Measurements from ENCODE around the gene HOXC11.

DNA sequence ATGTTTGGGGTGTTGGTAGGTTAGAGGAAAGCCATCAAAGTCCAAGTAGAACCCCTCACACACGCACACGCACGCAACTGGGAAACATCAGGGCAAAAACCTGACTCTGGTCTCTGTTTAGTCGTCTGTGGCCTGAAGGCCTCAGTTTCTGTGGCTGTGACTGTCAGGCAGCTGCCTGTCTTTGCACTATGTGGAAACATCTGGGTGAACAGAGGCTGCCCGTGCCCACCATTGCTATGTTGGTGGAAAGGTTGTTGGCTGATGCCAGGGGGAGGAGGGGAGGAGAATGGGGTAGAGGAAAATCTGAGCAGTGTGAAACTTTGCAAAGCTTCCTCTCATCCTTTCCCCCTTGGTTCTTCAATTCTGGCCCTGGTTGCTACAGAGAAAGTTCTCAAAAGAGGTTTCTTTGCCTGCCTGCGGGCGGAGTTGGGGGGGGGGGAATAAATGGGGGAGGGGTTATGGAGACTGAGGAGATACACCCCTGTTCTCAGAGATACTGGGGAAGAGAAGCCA is 19.5 kb downstream of the HOXC11 start:
- TF ChIP-seq POLR2AphosphoS5 (IDR thresholded peaks at IDR 0.05) (no peak), EP300 (IDR thresholded peaks at IDR 0.05) (no peak), POLR2A (IDR thresholded peaks at IDR 0.05) (no peak)
- TF ChIP-seq, protein P1, sequence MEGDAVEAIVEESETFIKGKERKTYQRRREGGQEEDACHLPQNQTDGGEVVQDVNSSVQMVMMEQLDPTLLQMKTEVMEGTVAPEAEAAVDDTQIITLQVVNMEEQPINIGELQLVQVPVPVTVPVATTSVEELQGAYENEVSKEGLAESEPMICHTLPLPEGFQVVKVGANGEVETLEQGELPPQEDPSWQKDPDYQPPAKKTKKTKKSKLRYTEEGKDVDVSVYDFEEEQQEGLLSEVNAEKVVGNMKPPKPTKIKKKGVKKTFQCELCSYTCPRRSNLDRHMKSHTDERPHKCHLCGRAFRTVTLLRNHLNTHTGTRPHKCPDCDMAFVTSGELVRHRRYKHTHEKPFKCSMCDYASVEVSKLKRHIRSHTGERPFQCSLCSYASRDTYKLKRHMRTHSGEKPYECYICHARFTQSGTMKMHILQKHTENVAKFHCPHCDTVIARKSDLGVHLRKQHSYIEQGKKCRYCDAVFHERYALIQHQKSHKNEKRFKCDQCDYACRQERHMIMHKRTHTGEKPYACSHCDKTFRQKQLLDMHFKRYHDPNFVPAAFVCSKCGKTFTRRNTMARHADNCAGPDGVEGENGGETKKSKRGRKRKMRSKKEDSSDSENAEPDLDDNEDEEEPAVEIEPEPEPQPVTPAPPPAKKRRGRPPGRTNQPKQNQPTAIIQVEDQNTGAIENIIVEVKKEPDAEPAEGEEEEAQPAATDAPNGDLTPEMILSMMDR (IDR thresholded peaks at IDR 0.05) = no peak

Measured in gastroesophageal sphincter (tissue), 3 donors.